HG03442 (cell line): Measurements from ENCODE around the gene PDZD2.
"Not testable (repeated sequence)": the region's sequence is repeated elsewhere in the genome, so short reads cannot be mapped to it uniquely, and the experiment has no call there.

Experiments
- ATAC-seq: cut with Tn5 transposase; IDR thresholded peaks from one replicate; pipeline ENCODE4 v1.9.1; 2021; ENCODE audit warnings: mild to moderate bottlenecking, moderate library complexity; ENCODE audit not compliant: unreplicated experiment

Gene PDZD2

GRCh38 chr5:32058997-32059396, 420.1 kb downstream of the PDZD2 start:
- no peak for ATAC-seq

DNA sequence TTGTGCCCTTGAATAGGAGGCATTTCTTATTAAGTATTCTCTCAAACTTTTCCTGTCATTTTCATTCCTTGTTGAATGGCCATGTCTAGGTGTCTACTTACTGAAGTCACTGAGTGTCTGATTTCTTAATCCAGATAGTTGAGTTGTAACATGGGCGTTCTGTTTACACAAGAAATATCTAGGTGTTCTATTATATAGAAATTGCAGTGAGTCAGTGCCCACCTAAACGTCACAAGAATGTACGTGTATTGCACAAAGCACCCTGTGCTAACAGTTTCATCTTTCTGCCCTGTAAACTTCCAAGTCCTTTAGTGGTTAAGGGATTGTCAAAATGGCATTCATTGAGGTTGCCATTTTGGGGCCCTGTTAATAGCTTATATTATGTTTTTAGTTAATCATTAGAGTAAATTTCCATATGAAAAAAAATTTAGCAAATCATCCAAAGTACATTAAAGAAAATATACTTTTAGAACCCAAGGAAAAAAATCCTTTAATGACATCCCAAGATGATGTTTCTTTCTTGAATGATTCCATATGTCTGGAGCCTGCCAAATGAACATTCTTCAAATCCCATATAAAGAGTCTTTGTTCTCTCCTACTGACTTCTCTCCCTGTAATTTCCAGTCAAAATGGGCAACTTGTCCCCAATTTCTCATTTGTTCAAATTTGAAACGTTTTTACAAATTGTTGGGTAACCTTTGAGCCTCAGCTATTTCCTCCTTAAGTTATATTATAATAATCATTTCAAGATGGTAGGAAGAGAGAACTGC, 421.0 kb downstream of the PDZD2 start:
- ATAC-seq: no peak

GRCh38 chr5:32061236-32061635, 422.3 kb downstream of the PDZD2 start:
- ATAC-seq: no peak

DNA sequence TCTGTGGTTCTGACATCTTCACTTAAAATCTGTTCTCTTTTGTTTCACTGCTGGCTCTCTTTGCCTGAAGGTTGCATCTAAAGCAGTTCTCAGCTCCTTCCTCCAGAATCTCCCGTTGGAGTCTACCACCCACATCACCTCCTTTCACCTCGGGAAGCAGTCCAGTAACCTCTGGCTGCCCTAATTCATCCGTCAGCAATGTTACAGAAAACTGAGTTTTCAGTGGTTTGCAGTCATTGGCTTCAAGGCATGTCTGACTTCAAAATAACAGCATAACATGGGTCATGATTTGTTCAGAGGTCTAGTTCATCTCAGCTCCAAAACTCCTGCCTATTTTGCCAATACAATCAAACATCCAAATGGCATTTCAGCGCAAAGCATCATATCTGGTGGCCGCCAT, 427.5 kb downstream of the PDZD2 start:
- no peak for ATAC-seq

DNA sequence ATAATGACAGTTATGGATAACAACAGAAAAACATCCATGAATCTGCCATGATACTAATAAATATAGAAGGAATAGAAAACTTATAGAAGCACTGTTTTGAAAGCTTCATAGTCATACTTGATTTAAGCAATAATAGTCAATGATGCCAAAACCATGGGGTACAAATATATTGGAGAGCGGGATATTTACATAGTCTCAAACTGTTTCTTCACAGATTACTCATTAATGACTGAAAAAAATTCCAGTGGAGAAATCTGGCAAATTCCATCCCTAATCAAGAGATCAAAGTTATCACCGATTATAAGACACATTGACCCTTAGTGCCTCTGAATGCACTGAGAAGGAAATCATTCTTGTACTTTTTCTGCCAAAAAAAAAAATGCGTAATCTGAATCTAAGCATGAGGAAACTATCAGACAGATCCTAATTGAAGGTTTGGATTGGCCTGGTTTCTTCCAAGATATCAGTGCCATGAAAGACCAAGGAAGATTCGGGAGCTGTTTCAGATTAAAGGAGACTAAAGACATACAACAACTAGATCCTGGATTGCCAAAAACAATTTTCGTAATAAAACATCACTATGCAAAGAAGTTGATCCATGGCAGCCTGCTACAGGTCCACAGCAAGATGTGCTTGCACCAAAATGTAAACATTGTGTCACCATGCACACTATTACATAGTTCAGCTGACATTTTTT, 429.0 kb downstream of the PDZD2 start:
- no peak for ATAC-seq

GRCh38 chr5:32068561-32068960, 429.6 kb downstream of the PDZD2 start:
- ATAC-seq: no peak

DNA sequence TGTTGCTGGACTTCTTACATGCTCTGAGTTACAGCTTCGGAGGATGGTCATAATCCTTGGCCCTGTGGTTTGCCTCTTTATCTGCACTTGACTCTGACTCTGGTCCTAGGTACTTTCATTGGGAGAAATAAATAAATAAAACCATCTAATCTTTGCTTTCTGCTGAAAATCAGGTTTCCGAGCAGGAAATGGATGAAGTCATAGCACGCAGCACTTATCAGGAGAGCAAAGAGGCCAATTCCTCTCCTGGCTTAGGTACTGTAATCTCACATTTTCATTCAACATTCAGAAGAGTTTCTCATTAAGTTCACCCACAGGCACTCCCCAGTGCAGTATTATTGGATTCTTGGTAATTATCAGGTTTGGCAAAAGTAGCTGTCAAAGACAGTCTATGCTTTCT, 430.5 kb downstream of the PDZD2 start:
- ATAC-seq: no peak

GRCh38 chr5:32071351-32071944, 432.5 kb downstream of the PDZD2 start:
- no peak for ATAC-seq

DNA sequence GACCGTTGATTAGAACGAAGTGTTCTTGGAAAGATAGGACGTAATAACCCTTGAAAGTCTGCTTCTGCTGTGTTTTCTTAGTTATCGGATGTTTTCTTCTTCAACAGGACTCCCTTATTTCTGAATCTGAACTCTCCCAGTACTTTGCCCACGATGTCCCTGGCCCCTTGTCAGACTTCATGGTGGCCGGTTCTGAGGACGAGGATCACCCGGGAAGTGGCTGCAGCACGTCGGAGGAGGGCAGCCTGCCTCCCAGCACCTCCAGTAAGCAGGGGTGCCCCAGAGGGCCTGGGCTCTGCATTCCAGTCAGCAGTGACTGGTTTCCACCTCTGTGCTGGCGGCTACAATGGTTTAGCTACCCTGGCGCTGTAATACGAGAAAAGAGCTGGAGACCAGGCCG, 433.1 kb downstream of the PDZD2 start:
- ATAC-seq: no peak

- ATAC-seq: no peak
Measured at GRCh38 chr5:32074401-32074800, 435.5 kb downstream of the PDZD2 start.

- no peak for ATAC-seq
Measured at GRCh38 chr5:32076699-32077695, 438.1 kb downstream of the PDZD2 start.

- ATAC-seq: not testable (repeated sequence)
Measured at GRCh38 chr5:32078855-32079254, 439.9 kb downstream of the PDZD2 start.

GRCh38 chr5:32080565-32080964, 441.6 kb downstream of the PDZD2 start:
- ATAC-seq: not testable (repeated sequence)

DNA sequence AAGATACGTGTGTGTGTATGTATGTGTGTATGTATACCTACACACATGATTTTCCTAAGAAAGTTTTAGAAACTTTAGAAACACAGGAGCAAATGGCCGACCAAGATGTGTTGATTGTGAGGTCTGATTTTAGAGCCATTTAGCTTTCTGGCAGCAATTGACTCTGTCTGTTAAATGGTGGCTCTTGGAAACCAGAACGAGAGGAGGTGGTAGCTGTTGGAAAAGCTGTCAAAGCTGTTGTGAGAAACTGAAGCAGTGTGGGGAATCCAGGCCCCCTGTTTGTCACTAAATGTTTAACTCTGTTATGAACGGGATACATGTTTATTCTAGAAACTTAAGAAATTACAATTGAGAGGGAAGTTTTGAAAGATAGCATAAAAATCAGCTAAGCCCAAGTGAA, 443.8 kb downstream of the PDZD2 start:
- ATAC-seq: no peak

- ATAC-seq: no peak
Measured at GRCh38 chr5:32083981-32084430, 445.1 kb downstream of the PDZD2 start.

- no peak for ATAC-seq
Measured at GRCh38 chr5:32087086-32088082, 448.5 kb downstream of the PDZD2 start.

DNA sequence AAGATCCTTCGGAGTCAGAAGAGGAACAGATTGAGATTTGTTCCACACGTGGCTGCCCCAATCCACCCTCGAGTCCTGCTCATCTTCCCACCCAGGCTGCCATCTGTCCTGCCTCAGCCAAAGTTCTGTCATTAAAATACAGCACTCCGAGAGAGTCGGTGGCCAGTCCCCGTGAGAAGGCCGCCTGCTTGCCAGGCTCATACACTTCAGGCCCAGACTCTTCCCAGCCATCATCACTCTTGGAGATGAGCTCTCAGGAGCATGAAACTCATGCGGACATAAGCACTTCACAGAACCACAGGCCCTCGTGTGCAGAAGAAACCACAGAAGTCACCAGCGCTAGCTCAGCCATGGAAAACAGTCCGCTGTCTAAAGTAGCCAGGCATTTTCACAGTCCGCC, 449.3 kb downstream of the PDZD2 start:
- no peak for ATAC-seq

- ATAC-seq: no peak
Measured at GRCh38 chr5:32089146-32090000, 450.4 kb downstream of the PDZD2 start.
